ENCODE data around the gene GAK.

GAK gene

GRCh38 chr4:915041-915474 lies 17.1 kb downstream of the GAK start:
- no peak for DNase-seq (ENCODE audit: low read depth)
- H3K4me3 ChIP-seq (ENCODE audit: low read depth, low read length) = no peak overlapping the region
- no peak for TF ChIP-seq CTCF (IDR thresholded peaks at IDR 0.05; ENCODE audit: control insufficient read depth, extremely low read depth, insufficient read depth)

GRCh38 chr4:914531-914930 lies 17.6 kb downstream of the GAK start:
- no peak for TF ChIP-seq CTCF (IDR thresholded peaks at IDR 0.05; ENCODE audit: control insufficient read depth, extremely low read depth, insufficient read depth)
- H3K4me3 ChIP-seq (ENCODE audit: low read depth, low read length) = no peak overlapping the region

DNA sequence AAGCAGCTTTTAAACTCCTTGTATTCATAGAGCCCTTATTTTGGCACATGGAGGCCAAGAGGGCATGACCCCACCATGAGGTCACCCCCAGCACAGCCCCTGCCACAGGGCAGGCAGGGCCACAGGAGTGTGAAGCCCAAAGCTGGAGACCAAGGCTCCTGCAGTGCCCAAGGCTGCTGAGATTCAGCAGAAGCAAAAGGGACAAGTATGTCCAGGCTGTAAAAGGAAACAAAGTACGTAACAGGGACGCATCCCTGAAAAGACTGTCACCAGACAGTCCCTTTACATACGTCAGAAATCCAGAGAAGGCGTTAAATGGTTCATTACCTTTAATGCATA lies 18.9 kb downstream of the GAK start:
- H3K4me3 ChIP-seq (ENCODE audit: low read depth, low read length) = no peak overlapping the region
- no peak for DNase-seq (ENCODE audit: low read depth)
- TF ChIP-seq CTCF (IDR thresholded peaks at IDR 0.05; ENCODE audit: control insufficient read depth, extremely low read depth, insufficient read depth) = no peak

More at GRCh38 chr4:914531-914930, 17.6 kb downstream of the GAK start:
- DNase-seq (ENCODE audit: low read depth) = no peak

- no peak for DNase-seq (ENCODE audit: low read depth)
- H3K4me3 ChIP-seq (ENCODE audit: low read depth, low read length) = no peak overlapping the region
- TF ChIP-seq CTCF (IDR thresholded peaks at IDR 0.05; ENCODE audit: control insufficient read depth, extremely low read depth, insufficient read depth) = no peak
Measured at GRCh38 chr4:912548-913279, 19.4 kb downstream of the GAK start.

- DNase-seq (ENCODE audit: low read depth) = no peak
- no peak for TF ChIP-seq CTCF (IDR thresholded peaks at IDR 0.05; ENCODE audit: control insufficient read depth, extremely low read depth, insufficient read depth)
Measured at GRCh38 chr4:911871-912490, 20.1 kb downstream of the GAK start.

DNA sequence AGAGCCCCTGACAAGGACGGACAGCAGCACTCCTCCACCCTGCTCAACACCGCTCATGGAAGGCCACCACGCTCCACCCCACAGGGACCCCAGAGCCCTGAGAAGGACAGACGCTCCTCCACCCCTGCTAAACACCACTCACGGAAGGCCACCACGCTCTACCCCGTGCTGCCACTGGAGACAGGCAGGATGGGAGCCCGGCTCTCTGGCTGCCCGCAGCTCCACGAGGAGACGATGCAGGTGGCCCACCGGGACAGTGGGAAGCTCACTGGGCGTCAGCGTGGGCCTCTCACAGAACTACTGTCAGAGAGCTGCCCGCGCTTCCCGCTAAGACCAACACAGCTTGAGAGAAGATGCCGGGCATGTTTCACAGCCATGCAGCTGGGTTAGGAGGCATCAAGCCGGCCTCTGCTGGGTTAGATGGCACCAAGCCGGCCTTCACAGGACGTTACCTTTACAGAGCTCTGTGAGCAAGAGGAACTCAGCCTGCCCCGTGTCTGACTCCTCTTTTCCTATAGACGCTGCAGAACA lies 20.8 kb downstream of the GAK start:
- DNase-seq (ENCODE audit: low read depth) = no peak
- H3K4me3 ChIP-seq (ENCODE audit: low read depth, low read length) = no peak overlapping the region
- TF ChIP-seq CTCF (IDR thresholded peaks at IDR 0.05; ENCODE audit: control insufficient read depth, extremely low read depth, insufficient read depth) = no peak

More at GRCh38 chr4:911871-912490, 20.1 kb downstream of the GAK start:
- H3K4me3 ChIP-seq (ENCODE audit: low read depth, low read length) = no peak overlapping the region

Data from LNCaP clone FGC (cell line).